Tibial nerve (tissue), 4 donors: ENCODE measurements around the gene FYB1. TPM values are rescaled to one million over a fixed set of nuclear protein-coding genes. Genes with fewer than 3 reads are reported as not detected.

ENCODE experiments used
- DNase-seq, 2 donors: peaks; one replicate each; pipeline ENCODE4 v3.0.0-alpha.2; 2019; ENCODE audit warnings: low spot score in 2 of 2
- H3K27ac ChIP-seq, 4 donors: fragments of 200-600 bp; sonication (generic) in 3 of 4; one replicate each; pipeline ENCODE4 v1.5.1; 2017 to 2019; ENCODE audit warnings: mild to moderate bottlenecking in 1 of 4
- H3K27me3 ChIP-seq, 2 donors: fragments of 200-600 bp; sonication (generic) in 1 of 2; one replicate each; pipeline versions ENCODE4 v1.5.1 to v1.6.0; 2017 to 2019
- H3K36me3 ChIP-seq, 3 donors: fragments of 200-600 bp; sonication (generic); one replicate each; pipeline ENCODE4 v1.5.1; 2018 to 2019
- H3K4me1 ChIP-seq, 4 donors: fragments of 200-600 bp; sonication (generic) in 3 of 4; one replicate each; pipeline ENCODE4 v1.5.1; 2017 to 2019
- H3K4me3 ChIP-seq, 4 donors: fragments of 200-600 bp; sonication (generic) in 3 of 4; one replicate each; pipeline ENCODE4 v1.5.1; 2017 to 2019; ENCODE audit warnings: mild to moderate bottlenecking in 1 of 4, moderate library complexity in 1 of 4
- H3K9me3 ChIP-seq, 4 donors: fragments of 200-600 bp; sonication (generic) in 3 of 4; one replicate each; pipeline ENCODE4 v1.5.1; 2017 to 2019
- CTCF ChIP-seq, 5 experiments: fragments of 200-600 bp in 3 of 5; fragments of 450-650 bp in 2 of 5; sonication (generic) in 3 of 5; IDR thresholded peaks; one replicate each; pipeline ENCODE4 v1.5.1; 2016 to 2019; ENCODE audit warnings: antibody characterized with exemption in 5 of 5, mild to moderate bottlenecking in 3 of 5, moderate library complexity in 2 of 5
- EP300 ChIP-seq, 2 donors: sonication (generic); formaldehyde crosslinking; IDR thresholded peaks; one replicate each; pipeline ENCODE4 v1.6.1; 2017; ENCODE audit warnings: antibody characterized with exemption in 2 of 2, mild to moderate bottlenecking in 1 of 2
- POLR2A ChIP-seq, 2 donors: fragments of 450-650 bp; IDR thresholded peaks; one replicate each; pipeline ENCODE4 v1.6.1; 2017; ENCODE audit warnings: antibody characterized with exemption in 2 of 2, mild to moderate bottlenecking in 2 of 2, moderate library complexity in 2 of 2
- WGBS, 2 donors: methylation state at CpG; one replicate each; pipeline ENCODE4 v1.1.5; 2018; 5-methylcytosine and 5-hydroxymethylcytosine counted together
- total RNA-seq, 4 donors: library from RNA; depleted of rRNA; stranded (reverse); fragments of >200 nt; gene quantifications; one replicate each; pipeline ENCODE4 v1.1.0, GENCODE V29; 2016

The FYB1 gene
- total RNA-seq, 4 donors from 2014 or later = 6.7 to 25.1 (median 16.3) TPM

GRCh38 chr5:39199335-39199734, 20.0 kb downstream of the FYB1 start:
- Histone ChIP-seq H3K36me3 (no peaks in the 10 kb centered on the region), H3K27ac (no peak overlapping the region), H3K4me3 (peak overlapping the region in 1 of 4 donors; percentile 3), H3K9me3 (no peaks in the 10 kb centered on the region), H3K4me1 (peaks cover 0 to 16% (median 0%) of the 10 kb centered on the region in 4 donors), H3K27me3 (no peaks in the 10 kb centered on the region)
- no peak for TF ChIP-seq POLR2A (IDR thresholded peaks at IDR 0.05)
- TF ChIP-seq CTCF (IDR thresholded peaks at IDR 0.05) = no peak
- TF ChIP-seq EP300 (IDR thresholded peaks at IDR 0.05) = no peak
- no peak for DNase-seq
- 77 to 81% methylated on average over 3 of the region's 3 CpGs for WGBS, 2 donors

- Histone ChIP-seq H3K27me3 (no peaks in the 10 kb centered on the region), H3K27ac (no peak overlapping the region), H3K36me3 (no peaks in the 10 kb centered on the region), H3K9me3 (no peaks in the 10 kb centered on the region), H3K4me3 (no peak overlapping the region), H3K4me1 (peaks cover 0 to 16% (median 0%) of the 10 kb centered on the region in 4 donors)
- TF ChIP-seq CTCF (IDR thresholded peaks at IDR 0.05) (no peak), POLR2A (IDR thresholded peaks at IDR 0.05) (no peak), EP300 (IDR thresholded peaks at IDR 0.05) (no peak)
- 85 to 90% methylated on average over 5 of the region's 5 CpGs for WGBS, 2 donors
- DNase-seq = no peak
Measured at GRCh38 chr5:39198127-39198526, 21.2 kb downstream of the FYB1 start.

GRCh38 chr5:39197556-39197955, 21.8 kb downstream of the FYB1 start:
- no peaks in the 10 kb centered on the region for H3K36me3 ChIP-seq
- peaks cover 0 to 18% (median 0%) of the 10 kb centered on the region in 4 donors for H3K4me1 ChIP-seq
- no peaks in the 10 kb centered on the region for H3K27me3 ChIP-seq
- H3K27ac ChIP-seq = peak overlapping the region in 1 of 4 donors; percentile 41
- WGBS, 2 donors = 92 to 94% methylated on average over 4 of the region's 4 CpGs
- DNase-seq = no peak
- TF ChIP-seq CTCF (IDR thresholded peaks at IDR 0.05) = no peak
- no peak for TF ChIP-seq EP300 (IDR thresholded peaks at IDR 0.05)
- TF ChIP-seq POLR2A (IDR thresholded peaks at IDR 0.05) = no peak
- H3K9me3 ChIP-seq = no peaks in the 10 kb centered on the region
- no peak overlapping the region for H3K4me3 ChIP-seq

GRCh38 chr5:39195198-39195826, 24.1 kb downstream of the FYB1 start:
- H3K36me3 ChIP-seq = no peaks in the 10 kb centered on the region
- TF ChIP-seq EP300 (IDR thresholded peaks at IDR 0.05) = no peak
- no peak for TF ChIP-seq POLR2A (IDR thresholded peaks at IDR 0.05)
- TF ChIP-seq CTCF (IDR thresholded peaks at IDR 0.05) = no peak
- H3K27me3 ChIP-seq = no peaks in the 10 kb centered on the region
- no peak for DNase-seq
- no peak overlapping the region for H3K27ac ChIP-seq
- WGBS, 2 donors = 93% methylated on average over 3 of the region's 3 CpGs
- peaks cover 0 to 21% (median 5%) of the 10 kb centered on the region in 4 donors for H3K4me1 ChIP-seq
- no peaks in the 10 kb centered on the region for H3K9me3 ChIP-seq
- H3K4me3 ChIP-seq = no peak overlapping the region

GRCh38 chr5:39194466-39195136, 24.8 kb downstream of the FYB1 start:
- H3K27me3 ChIP-seq = no peaks in the 10 kb centered on the region
- no peak overlapping the region for H3K4me3 ChIP-seq
- H3K9me3 ChIP-seq = no peaks in the 10 kb centered on the region
- no peaks in the 10 kb centered on the region for H3K36me3 ChIP-seq
- H3K27ac ChIP-seq = peak overlapping the region in 1 of 4 donors; percentile 5
- DNase-seq = no peak
- TF ChIP-seq CTCF (IDR thresholded peaks at IDR 0.05) (no peak), POLR2A (IDR thresholded peaks at IDR 0.05) (no peak), EP300 (IDR thresholded peaks at IDR 0.05) (no peak)
- 64 to 73% methylated on average over 11 of the region's 11 CpGs for WGBS, 2 donors
- peaks cover 0 to 23% (median 5%) of the 10 kb centered on the region in 4 donors for H3K4me1 ChIP-seq
